NOMO-1 treated with DMSO at 0.1 percent for 48 hours (cell line): ENCODE data around the gene DFFA.
A peak's percentile ranks its signal among the peaks of the same experiment; 100 is the strongest.

Experiments
- DNase-seq: peaks from one replicate; lab custom pipeline; 2025; ENCODE audit not compliant: unreplicated experiment; lab: John Stamatoyannopoulos, UW

DFFA gene

GRCh38 chr1:10472220-10473144 lies at the start of gene DFFA:
DFFA (minus strand) TSS chr1:10472529; CDS start chr1:10472458, 71 bp downstream.
- peak; percentile 99 for DNase-seq

DNA sequence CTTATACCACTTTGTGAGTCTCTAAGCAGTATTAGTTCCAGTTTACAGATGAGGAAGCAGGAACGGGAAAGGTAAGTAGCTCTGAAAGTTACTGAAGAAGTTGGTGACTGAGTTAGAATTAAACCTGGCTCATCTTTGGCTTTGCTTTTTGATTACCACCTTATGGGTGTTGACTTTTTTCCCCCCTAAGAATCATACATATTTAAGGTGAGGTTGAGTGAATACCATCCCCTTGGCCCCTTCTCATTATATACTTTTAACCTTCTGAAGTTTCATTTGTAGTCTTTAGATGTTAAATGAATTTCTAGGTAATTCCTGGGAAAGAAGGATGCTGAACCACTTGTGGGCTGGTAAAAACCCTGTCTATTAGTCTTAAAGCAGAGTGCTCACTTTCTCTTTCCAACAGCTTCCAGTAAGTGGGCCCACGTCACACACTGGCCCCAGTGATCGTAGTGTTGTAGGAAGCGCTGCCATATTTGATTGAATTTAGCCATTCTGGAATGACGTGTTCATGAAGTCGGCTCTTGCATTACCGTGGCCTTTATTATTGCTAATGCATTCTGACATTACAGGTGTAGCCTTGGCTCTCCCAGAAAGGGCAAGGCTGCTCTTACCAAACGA lies 49.3 kb upstream of the DFFA start:
- DNase-seq: no peak

DNA sequence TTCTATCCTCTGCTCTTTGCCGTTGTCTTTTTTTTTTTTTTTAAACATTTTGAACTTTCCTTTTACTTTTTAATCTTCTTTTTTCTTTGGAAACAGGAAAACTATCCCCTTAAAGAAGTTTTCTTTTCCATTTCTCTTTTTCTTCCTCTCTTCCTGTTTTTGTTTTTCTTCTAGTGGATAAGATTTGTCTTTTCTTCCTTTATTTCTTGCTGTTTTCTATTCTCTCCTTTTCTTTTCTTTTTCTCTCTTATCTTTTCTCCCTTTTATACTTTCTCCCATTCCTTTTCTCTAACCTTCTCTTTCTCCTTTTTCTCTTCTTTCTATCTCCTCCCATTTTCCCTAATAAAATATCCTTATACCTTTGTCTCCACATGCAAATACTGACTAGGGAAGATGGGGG lies 48.6 kb upstream of the DFFA start:
- DNase-seq: no peak

GRCh38 chr1:10520497-10520896 lies 48.2 kb upstream of the DFFA start:
- DNase-seq: no peak

- no peak for DNase-seq
Observed at GRCh38 chr1:10519016-10519417, 46.7 kb upstream of the DFFA start.

GRCh38 chr1:10517677-10517982 lies 45.3 kb upstream of the DFFA start:
- DNase-seq: no peak

DNA sequence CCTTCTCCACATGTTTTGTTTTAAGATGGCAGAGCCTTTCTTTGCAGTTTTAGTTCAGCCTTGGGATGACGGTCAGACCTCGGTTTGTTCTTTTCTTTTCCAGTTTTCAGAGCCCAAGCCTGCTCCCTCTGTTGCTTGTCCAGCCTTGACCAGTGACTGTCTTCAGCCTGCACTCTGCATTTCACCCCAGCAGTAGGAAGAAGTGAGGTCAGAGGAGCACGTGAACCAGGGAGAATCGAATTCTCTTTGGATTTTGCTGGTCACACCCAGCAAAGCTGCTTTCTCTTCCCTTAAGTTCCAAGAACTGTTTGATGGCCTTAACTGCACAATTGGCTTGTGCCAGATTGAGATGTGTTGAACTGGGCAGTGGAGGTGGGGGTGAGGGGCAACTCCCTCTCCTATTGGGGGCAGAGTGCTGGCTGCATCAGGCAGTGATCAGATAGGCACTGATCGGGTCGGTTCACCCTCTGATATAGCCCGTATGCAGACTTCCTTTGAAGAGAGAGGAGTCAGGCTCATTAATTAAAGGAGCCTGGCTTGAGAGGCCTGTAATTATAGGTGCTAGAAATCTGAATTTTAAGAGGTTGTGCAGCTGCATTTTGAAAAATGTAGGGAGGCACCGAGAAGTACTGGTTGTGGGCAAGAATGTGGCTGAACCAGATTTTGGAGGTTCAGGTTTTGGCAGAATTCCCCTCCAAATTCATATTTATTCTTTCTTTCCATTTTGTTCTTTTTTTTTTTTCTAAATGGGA lies 44.8 kb upstream of the DFFA start:
- DNase-seq: no peak

DNA sequence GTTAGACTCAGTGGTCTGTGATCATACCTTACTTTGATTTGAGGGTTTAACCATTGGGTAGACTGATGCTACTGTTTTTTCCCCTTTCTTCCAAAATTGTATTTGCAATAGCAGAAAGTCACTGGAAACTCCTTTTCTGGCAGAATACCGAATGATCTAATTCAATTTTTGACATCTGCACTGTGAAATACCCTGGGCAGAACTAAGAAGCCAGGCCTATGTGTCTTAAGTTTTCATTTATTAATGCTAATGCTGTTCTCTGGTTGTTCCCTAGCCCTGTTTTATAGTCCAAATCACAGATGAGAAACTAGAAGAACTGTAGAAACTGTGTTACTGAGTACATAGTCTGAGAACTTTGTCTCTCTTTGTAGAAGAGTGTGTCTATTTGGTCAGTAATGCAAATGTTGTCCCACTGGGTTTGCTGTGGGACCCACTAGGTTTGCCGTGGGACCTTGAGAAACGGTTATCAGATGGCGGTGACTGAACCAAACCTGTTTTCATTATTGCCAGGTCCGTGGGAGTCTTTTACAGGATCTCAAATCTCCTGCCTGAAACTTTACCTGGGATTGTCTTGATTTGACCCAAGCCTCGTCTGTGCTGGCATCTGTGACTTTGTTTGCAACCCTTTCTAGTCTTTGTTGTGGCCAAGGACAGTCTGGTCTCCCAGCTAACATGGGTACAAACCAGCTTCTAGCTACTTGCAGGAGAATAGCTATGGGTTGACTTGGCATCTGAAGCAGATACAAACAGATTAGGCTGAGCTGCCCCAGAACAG lies 43.8 kb upstream of the DFFA start:
- DNase-seq: no peak

DNA sequence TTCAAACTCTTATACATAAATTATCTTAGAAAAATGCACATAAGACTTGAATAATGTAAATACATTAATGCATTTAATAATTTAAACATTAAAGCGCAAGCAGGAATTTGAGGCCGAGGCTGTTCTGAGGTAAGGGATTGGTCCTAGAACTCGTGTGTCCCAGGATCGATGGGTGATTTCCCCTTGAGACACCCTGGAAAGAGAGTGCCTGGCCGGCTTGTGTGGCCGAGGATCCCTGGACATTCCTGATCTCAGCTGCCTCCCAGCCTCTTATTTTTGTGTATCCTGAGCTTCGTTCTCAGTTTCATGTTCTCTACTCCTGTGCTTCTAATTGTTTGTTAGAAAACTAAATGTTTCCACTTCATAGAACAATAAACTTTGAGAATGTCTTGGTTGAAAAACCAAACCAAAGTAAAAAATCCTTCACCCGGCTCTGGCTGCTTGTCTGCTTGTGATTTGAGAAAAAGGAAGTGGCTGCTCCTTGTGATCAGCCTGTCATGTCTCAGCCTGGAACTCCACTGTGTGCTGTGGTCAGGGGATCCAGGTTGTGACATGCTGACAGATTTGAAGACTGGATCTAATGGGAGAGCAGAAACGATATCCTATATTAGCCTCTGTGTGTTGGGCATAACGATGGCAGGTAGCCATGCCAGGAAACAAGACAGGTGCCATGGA lies 43.1 kb upstream of the DFFA start:
- DNase-seq: peak; percentile 76

DNA sequence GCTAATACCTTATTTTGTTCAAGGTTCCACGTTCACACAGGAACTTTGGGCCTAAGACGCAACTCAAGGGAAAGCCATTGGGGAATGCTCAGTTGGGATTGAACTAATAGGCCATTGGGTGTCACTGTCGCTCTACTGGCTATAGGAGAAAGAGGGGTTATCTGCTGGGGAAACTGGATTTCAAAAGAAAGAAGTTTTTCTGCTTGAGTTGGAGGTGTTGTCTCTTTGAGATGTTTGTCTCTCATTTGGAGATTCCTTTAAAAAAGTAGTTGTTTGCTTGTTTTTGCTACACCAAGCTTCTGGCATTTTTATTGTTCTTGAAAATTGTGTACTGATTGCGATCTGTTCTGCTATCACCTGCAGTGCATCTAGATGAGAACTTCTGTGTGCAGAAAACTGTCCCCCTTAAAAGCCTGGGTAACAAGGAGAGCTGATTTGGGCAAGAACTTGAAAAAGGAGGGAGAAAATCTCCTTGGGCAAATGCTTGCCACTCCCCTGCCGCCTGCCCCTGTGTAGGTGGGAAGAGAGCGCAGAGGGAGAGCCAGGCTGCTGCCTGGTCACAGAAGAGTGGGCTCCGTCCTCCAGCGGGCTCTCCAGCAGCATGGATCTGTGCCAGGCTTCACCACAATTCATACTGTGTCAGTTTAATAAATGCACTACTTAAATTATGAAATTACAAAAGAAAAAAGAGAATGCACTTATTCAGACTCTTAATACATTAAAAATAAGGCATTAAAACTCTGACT lies 42.3 kb upstream of the DFFA start:
- peak; percentile 3 for DNase-seq

- no peak for DNase-seq
Observed at GRCh38 chr1:10513199-10513598, 40.9 kb upstream of the DFFA start.

DNA sequence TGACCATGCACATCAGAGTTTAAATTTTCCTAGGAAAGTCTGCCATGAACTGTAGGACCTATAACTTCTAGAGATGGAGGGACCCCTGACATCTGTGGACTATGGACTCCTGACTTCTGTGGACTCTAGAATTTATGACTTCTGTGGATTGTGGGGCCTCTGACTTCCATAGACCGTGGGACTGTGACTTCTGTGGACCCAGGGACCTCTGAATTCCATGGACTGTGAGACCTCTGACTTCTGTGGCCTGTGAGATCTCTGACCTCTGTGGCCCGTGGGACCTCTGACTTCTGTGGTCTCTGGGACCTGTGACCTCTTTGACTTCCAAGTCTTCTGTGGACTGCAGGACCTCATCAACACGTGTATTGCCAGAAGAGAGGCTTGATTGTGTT lies 39.2 kb upstream of the DFFA start:
- no peak for DNase-seq

DNA sequence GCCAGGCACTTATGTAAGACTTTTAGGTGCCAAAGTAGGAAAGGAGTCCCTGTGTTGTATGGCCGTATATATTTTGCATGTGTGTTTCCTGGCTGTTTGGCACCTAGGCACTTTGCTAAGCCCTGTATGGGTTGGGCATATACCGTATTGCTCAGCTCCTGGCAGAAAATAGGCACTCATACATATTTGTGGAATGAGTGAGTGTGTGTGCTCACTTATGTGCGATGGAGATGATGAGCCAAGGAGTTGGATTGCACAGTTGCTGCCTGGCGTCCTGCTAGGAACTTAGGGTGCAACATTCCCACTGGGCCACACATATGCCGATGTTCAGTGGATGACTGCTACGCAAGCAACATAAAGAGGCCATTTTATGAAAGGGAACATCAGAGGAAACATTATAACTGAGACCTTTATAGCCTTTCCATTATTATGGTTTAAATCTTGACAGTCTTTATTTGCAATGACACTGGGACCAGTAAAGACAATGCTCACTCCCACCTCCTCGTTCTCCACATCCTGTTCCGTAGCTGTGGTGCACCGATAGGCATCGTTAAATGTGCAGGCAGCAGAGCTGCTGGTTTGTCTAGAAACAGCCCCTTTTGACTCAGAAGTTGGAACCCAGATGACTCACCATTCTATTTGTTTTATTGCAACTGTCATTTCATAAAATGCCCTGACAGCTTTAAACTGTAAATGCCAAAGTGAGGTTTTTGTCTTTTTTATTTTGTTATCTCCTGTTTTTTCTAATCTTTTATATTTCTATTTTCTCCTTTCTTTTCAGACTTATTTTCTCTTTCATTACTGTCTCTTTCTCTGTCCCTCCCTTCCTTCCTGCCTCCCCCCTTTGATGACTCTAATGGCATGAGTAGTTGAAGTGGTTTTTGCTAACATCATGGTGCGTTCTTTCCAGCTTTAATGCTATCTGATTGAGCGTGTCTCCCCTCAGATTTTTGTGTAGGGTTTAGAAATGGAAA lies 38.5 kb upstream of the DFFA start:
- DNase-seq: peak; percentile 82

DNA sequence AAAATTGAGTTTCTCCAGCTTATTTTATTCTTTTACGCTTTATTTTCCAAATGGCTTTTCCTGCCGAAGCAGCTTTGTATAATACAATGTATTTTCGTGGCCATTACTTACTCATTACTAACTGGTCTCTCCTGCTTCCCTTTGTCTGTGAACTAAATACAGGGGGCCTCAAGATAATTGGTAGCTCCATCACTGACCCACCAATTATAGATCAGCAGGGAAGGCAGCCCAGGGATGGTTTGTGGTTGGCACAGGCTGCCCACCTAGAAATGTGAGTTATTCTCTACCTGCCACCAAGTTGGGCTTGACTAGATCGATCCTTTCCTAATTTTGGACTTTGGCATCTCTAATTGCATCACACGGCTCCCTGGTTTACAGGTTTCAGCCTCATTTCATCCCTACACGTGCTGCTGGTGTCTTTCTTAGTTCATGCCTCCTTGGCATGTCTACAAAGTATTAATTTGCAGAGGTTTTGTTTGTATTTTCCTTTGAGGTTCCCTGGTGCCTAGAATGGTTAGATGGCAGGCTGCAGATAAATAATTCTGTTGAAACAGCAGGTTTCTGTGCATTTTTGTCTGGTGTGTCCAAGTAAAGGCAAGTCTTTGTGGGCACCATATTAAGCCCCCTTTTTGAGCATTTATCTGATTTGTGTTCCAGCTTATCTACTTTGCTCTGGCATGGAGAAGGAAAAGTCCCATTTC lies 37.6 kb upstream of the DFFA start:
- DNase-seq: no peak

- DNase-seq: no peak
Observed at GRCh38 chr1:10508511-10508951, 36.2 kb upstream of the DFFA start.

GRCh38 chr1:10507111-10507879 lies 35.0 kb upstream of the DFFA start:
- peak; percentile 73 for DNase-seq

GRCh38 chr1:10506677-10507047 lies 34.3 kb upstream of the DFFA start:
- no peak for DNase-seq
